ENCODE results near the gene ERFE. TPM values are rescaled to one million over a fixed set of nuclear protein-coding genes. Genes with fewer than 3 reads are reported as not detected.

Gene ERFE
- total and polyA plus RNA-seq, 10 of the 15 experiments (the other 5 are each of a cell fraction or from before 2014, with no cell fraction given): not detected

- TF ChIP-seq SPI1 (IDR thresholded peaks at IDR 0.05; ENCODE audit: borderline replicate concordance, insufficient read depth, low read depth, low read length): no peak
- TF ChIP-seq E2F8 (IDR thresholded peaks at IDR 0.05; ENCODE audit: low read depth, partially characterized antibody): no peak
- no peak for TF ChIP-seq CBFB (IDR thresholded peaks at IDR 0.05; ENCODE audit: low read depth)
- TF ChIP-seq NRF1 (conservative IDR thresholded peaks at IDR 0.05; ENCODE audit: low read depth, low read length): no peak
- TF ChIP-seq PRDM15 (CRISPR knock-in tag; IDR thresholded peaks at IDR 0.05): no peak
- no peak for TF ChIP-seq LARP7 (IDR thresholded peaks at IDR 0.05)
Measured at GRCh38 chr2:238132463-238133450, 26.0 kb upstream of the ERFE start (continued).

All from GM12878 (cell line).